Stimulated activated effector memory CD8-positive, alpha-beta T cell treated with anti-CD3 and anti-CD28 coated beads, Interleukin-12 subunit alpha, Interleukin-12 subunit beta, amount 100 ng/mL, for 72 hours (primary cell): ENCODE measurements around the gene LRMDA.

Source experiments
- ATAC-seq: fragments of 150-1000 bp; cut with Tn5 transposase; 2 replicates; pipeline ENCODE4 v1.10.0; 2021
- DNase-seq, 2 donors: peaks; one replicate each; pipeline ENCODE4 v3.0.0; 2021 to 2022; ENCODE audit warnings: low spot score in 2 of 2
- H3K27ac Mint-ChIP-seq: one replicate; pipeline ENCODE4 v1.8.0; 2022; ENCODE audit warnings: mild to moderate bottlenecking, mixed read lengths
- H3K36me3 Mint-ChIP-seq: one replicate; pipeline ENCODE4 v1.8.0; 2022; ENCODE audit warnings: mild to moderate bottlenecking, mixed read lengths
- H3K4me1 Mint-ChIP-seq: one replicate; pipeline ENCODE4 v1.8.0; 2022; ENCODE audit warnings: mixed read lengths
- H3K4me3 Mint-ChIP-seq: one replicate; pipeline ENCODE4 v1.8.0; 2022; ENCODE audit warnings: mild to moderate bottlenecking, mixed read lengths
- H3K9me3 Mint-ChIP-seq: one replicate; pipeline ENCODE4 v1.8.0; 2022; ENCODE audit warnings: mixed read lengths

LRMDA gene

GRCh38 chr10:76268954-76269353 is 837.5 kb downstream of the LRMDA start:
- H3K4me1 Mint-ChIP-seq = no peaks in the 10 kb centered on the region
- ATAC-seq (no peak), DNase-seq (no peak)
- no peak overlapping the region for H3K27ac Mint-ChIP-seq
- H3K36me3 Mint-ChIP-seq = no peaks in the 10 kb centered on the region
- no peak overlapping the region for H3K4me3 Mint-ChIP-seq
- H3K9me3 Mint-ChIP-seq = peaks cover 6% of the 10 kb centered on the region

GRCh38 chr10:76270464-76270863 is 839.0 kb downstream of the LRMDA start:
- Mint-ChIP-seq H3K27ac (no peak overlapping the region), H3K4me1 (no peaks in the 10 kb centered on the region), H3K4me3 (no peak overlapping the region), H3K9me3 (peaks cover 11% of the 10 kb centered on the region), H3K36me3 (no peaks in the 10 kb centered on the region)
- DNase-seq (no peak), ATAC-seq (no peak)

- no peak for ATAC-seq
- Mint-ChIP-seq H3K9me3 (peaks cover 20% of the 10 kb centered on the region), H3K4me3 (no peak overlapping the region), H3K36me3 (no peaks in the 10 kb centered on the region), H3K4me1 (no peaks in the 10 kb centered on the region), H3K27ac (no peak overlapping the region)
- no peak for DNase-seq
Observed at GRCh38 chr10:76274933-76275332, 843.5 kb downstream of the LRMDA start.

DNA sequence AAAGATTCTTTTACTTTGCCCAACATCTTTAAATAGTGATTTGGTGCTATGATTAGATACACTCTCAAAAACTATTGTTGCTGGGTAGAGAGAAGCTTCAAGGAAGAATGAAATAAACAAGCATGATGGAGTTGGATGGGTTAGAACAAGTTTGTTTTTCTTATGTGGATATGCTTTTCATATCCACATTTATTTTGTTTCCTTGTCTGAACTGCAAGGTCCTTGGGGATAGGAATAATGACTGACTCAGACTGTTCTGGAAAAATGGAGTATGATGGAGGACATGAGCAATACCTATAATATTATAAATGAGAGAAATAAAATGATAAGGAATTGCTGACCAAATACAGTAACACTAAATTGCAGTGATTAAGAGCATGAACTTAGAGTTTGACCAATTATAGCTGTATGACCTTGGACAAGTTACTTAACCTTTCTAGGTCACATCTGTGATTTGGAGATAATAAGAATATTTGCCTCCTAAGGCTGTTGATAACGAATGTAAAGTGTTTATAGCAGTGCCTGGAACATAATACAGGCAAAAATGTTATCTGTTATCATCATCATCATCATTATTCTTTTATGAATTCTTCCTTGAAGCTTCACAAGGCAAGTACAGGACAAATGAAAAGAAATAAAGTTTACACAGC is 847.5 kb downstream of the LRMDA start:
- H3K27ac Mint-ChIP-seq = no peak overlapping the region
- ATAC-seq = no peak

GRCh38 chr10:76281659-76282058 is 850.2 kb downstream of the LRMDA start:
- no peaks in the 10 kb centered on the region for H3K4me1 Mint-ChIP-seq
- DNase-seq = no peak
- peaks cover 15% of the 10 kb centered on the region for H3K9me3 Mint-ChIP-seq
- H3K36me3 Mint-ChIP-seq = no peaks in the 10 kb centered on the region
- no peak for ATAC-seq
- no peak overlapping the region for H3K4me3 Mint-ChIP-seq
- H3K27ac Mint-ChIP-seq = no peak overlapping the region

More for the DNA sequence above, 847.5 kb downstream of the LRMDA start:
- no peak for DNase-seq
- Mint-ChIP-seq H3K4me1 (no peaks in the 10 kb centered on the region), H3K36me3 (no peaks in the 10 kb centered on the region), H3K9me3 (peaks cover 26% of the 10 kb centered on the region), H3K4me3 (no peak overlapping the region)

- ATAC-seq = no peak
- H3K4me1 Mint-ChIP-seq = no peaks in the 10 kb centered on the region
- no peak overlapping the region for H3K4me3 Mint-ChIP-seq
- H3K36me3 Mint-ChIP-seq = no peaks in the 10 kb centered on the region
- no peak for DNase-seq
- no peak overlapping the region for H3K27ac Mint-ChIP-seq
- H3K9me3 Mint-ChIP-seq = peaks cover 14% of the 10 kb centered on the region
Observed at GRCh38 chr10:76282061-76283025, 850.9 kb downstream of the LRMDA start.

- Mint-ChIP-seq H3K27ac (no peak overlapping the region), H3K36me3 (no peaks in the 10 kb centered on the region), H3K9me3 (peaks cover 6% of the 10 kb centered on the region), H3K4me3 (no peak overlapping the region), H3K4me1 (no peaks in the 10 kb centered on the region)
- no peak for DNase-seq
- no peak for ATAC-seq
Observed at GRCh38 chr10:76284351-76284750, 852.9 kb downstream of the LRMDA start.

DNA sequence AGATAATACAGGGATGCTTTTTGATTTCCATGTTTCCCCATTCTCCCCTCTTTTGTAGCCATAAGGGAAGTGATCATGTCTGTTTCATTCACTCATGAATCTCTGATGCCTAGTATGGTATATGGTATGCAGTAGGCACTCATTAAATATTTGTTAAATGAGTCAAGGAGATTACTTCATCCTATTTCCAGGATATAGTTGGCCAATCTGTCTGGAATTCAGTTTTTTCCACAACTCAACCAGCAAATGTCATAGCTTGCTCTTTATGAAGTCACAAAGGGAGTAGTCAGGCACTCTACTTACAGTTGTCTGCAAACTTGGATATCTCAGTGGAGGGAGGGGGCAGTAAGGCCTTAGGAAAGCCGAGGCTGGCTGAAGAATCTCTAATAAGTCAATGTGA is 853.6 kb downstream of the LRMDA start:
- no peak overlapping the region for H3K27ac Mint-ChIP-seq
- ATAC-seq = no peak
- no peak overlapping the region for H3K4me3 Mint-ChIP-seq
- H3K9me3 Mint-ChIP-seq = peaks cover 6% of the 10 kb centered on the region
- no peak for DNase-seq
- no peaks in the 10 kb centered on the region for H3K4me1 Mint-ChIP-seq
- no peaks in the 10 kb centered on the region for H3K36me3 Mint-ChIP-seq

DNA sequence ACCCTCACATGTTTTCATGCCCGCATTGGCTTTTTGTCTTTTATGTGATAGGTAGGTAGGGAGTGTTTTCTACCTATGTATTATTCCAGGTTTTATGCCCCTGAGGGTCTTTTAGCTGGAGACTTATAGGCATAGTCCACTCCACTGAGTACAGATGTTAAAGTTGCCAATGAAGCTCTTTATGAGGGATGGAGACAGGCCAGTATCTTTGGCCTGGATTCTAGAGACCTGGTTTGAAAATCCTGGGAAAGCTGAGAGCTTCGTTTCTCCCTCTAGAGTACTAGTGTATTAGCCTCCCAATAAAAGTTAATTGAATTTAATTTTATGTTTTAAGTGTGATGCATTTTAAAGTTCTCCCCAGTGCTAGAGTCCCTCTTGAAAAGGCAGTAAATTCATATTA is 854.1 kb downstream of the LRMDA start:
- H3K27ac Mint-ChIP-seq = no peak overlapping the region
- ATAC-seq (no peak), DNase-seq (no peak)

DNA sequence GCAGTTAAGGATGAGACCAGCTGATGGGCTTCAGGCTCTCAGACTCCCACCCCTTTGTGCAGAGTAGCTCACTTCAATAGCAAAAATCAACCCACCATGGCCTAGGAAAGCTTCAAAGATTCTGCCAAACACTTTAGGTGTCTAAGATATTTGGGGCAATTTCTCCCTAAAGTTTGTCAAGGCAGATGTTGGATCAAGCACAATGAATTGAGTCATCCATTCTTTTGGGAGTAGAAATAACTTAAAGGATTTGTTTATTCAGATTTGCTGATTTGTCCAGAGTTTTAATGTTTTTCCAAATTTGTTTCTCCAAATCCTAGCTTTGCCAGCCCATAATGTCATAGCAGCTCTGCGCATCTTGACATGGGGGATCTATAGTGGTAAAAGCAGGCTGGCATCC is 855.1 kb downstream of the LRMDA start:
- Mint-ChIP-seq H3K27ac (no peak overlapping the region), H3K9me3 (peaks cover 6% of the 10 kb centered on the region), H3K36me3 (no peaks in the 10 kb centered on the region), H3K4me3 (no peak overlapping the region), H3K4me1 (no peaks in the 10 kb centered on the region)
- DNase-seq (no peak), ATAC-seq (no peak)

More for the DNA sequence above, 854.1 kb downstream of the LRMDA start:
- H3K36me3 Mint-ChIP-seq = no peaks in the 10 kb centered on the region
- no peaks in the 10 kb centered on the region for H3K4me1 Mint-ChIP-seq
- H3K9me3 Mint-ChIP-seq = peaks cover 6% of the 10 kb centered on the region
- H3K4me3 Mint-ChIP-seq = no peak overlapping the region

GRCh38 chr10:76287856-76288255 is 856.4 kb downstream of the LRMDA start:
- Mint-ChIP-seq H3K27ac (no peak overlapping the region), H3K4me1 (no peaks in the 10 kb centered on the region), H3K4me3 (no peak overlapping the region), H3K9me3 (peaks cover 3% of the 10 kb centered on the region), H3K36me3 (no peaks in the 10 kb centered on the region)
- DNase-seq (no peak), ATAC-seq (no peak)

GRCh38 chr10:76291175-76291574 is 859.8 kb downstream of the LRMDA start:
- no peak for DNase-seq
- no peaks in the 10 kb centered on the region for H3K9me3 Mint-ChIP-seq
- H3K4me1 Mint-ChIP-seq = no peaks in the 10 kb centered on the region
- H3K36me3 Mint-ChIP-seq = no peaks in the 10 kb centered on the region
- no peak overlapping the region for H3K27ac Mint-ChIP-seq
- no peak for ATAC-seq
- H3K4me3 Mint-ChIP-seq = no peak overlapping the region

DNA sequence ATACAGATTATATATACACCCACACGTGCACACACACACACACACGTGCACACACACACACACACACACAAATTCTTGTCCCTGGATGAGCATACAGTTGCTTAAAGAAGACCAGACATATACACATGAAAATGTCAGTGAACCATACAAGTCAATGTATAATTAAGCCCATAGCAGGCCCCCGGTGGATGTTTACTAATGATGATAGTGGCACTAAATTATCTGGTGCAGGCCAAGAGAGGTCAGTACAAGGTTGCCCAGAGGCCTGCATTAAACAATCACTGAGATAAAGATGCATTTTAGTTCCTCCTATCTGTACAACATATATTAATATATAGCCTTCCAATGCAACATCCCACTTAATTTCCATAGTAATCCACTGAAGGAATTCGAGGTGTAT is 860.5 kb downstream of the LRMDA start:
- Mint-ChIP-seq H3K4me1 (no peaks in the 10 kb centered on the region), H3K27ac (no peak overlapping the region), H3K9me3 (no peaks in the 10 kb centered on the region), H3K36me3 (no peaks in the 10 kb centered on the region), H3K4me3 (no peak overlapping the region)
- DNase-seq (no peak), ATAC-seq (no peak)

DNA sequence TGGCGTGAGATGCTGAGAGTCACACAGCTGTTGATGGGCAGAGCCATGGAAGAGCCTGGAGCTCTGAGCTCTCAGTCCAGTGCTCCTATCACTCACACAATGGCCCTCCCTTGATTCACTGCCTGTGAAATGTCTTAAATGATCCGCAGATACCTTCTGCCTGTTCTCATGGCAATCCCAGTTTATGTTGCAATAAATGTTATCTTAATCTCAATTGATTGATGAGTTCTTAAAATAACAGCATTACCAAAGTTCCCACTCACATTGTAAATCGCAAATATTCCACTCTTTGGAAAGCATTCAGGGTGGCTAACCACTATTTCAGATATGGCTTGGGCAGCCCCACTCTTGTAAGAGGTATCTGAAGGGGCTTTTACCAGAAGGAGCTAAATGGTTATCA is 865.5 kb downstream of the LRMDA start:
- H3K4me1 Mint-ChIP-seq = no peaks in the 10 kb centered on the region
- DNase-seq (no peak), ATAC-seq (no peak)
- H3K9me3 Mint-ChIP-seq = no peaks in the 10 kb centered on the region
- no peak overlapping the region for H3K4me3 Mint-ChIP-seq
- no peaks in the 10 kb centered on the region for H3K36me3 Mint-ChIP-seq
- no peak overlapping the region for H3K27ac Mint-ChIP-seq

DNA sequence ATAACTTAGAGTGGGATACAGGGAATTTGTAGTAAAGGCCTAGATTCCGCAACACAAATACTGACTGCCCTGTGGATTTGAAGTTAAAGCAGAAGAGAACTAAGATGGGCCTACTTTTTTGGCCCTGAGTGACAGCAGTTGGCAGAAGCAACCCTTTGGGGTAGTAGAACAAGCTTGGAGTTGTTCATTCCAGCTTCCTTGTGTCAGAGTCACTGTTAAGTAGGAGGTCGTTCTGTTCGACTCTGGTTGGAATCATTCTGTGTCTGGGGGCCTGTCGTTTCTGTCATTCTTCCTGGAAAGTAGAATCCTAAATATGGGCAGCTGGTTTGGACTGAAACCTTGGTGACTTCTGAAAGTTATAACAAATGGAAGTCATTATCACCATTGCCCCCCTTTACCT is 865.9 kb downstream of the LRMDA start:
- ATAC-seq = no peak
- Mint-ChIP-seq H3K9me3 (no peaks in the 10 kb centered on the region), H3K4me1 (no peaks in the 10 kb centered on the region), H3K4me3 (no peak overlapping the region), H3K36me3 (no peaks in the 10 kb centered on the region), H3K27ac (no peak overlapping the region)
- DNase-seq = no peak

DNA sequence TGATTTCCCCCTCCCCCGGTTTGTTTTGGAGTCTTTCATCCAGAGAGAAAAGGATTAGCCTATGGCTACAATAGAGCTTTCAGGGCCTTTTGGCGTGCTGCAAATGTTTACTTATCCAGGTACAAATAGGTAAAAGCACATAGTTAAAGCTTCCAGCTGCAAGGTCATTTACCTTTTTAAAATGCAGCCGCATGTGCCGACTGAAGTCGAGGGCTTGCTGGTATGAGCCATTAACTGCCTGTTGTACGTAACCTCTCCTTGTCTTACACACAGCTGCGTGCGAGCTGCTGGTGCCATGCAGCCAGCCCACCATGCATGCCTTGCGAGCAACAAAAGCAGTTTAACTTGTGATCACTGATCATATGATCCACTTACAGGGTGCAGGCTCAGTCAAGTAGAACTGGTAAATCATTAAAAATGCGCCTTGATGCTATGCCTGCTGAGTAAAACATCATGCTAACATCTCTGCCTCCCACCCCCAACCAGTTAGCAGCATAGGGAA is 866.4 kb downstream of the LRMDA start:
- ATAC-seq (no peak), DNase-seq (no peak)
- no peaks in the 10 kb centered on the region for H3K9me3 Mint-ChIP-seq
- H3K4me3 Mint-ChIP-seq = no peak overlapping the region
- no peaks in the 10 kb centered on the region for H3K36me3 Mint-ChIP-seq
- H3K27ac Mint-ChIP-seq = no peak overlapping the region
- no peaks in the 10 kb centered on the region for H3K4me1 Mint-ChIP-seq
